MCF 10A (cell line): ENCODE results near the gene WDR53. TPM values are rescaled to one million over a fixed set of nuclear protein-coding genes. Genes with fewer than 3 reads are reported as not detected.

ENCODE experiments used
- BruUV-seq: library from RNA; stranded (reverse); fragments of 400-500 nt; replicated peaks from 2 replicates; lab custom pipeline; 2021; lab: Mats Ljungman, UMichigan
- CTCF ChIA-PET: fragments of 300-600 bp; sonication (Branson Sonifier 250); formaldehyde crosslinking; extraction: SDS; loops from one replicate; lab custom pipeline; 2021; ENCODE audit warnings: antibody characterized with exemption, inconsistent platforms; lab: Yijun Ruan, JAX
- POLR2A ChIA-PET: fragments of 300-600, 350-650 bp; sonication (Branson Sonifier 250); formaldehyde crosslinking; extraction: SDS; loops from one replicate; lab custom pipeline; 2020; ENCODE audit warnings: antibody characterized with exemption, inconsistent platforms; lab: Yijun Ruan, JAX
- DNase-seq: peaks from one replicate; pipeline ENCODE4 v3.0.0-alpha.2; 2018; ENCODE audit not compliant: unreplicated experiment
- H3K27ac Mint-ChIP-seq: one replicate; pipeline ENCODE4 v1.8.0; 2022; ENCODE audit warnings: mild to moderate bottlenecking, low read depth, mixed read lengths; ENCODE audit not compliant: unreplicated experiment
- H3K27me3 Mint-ChIP-seq: one replicate; pipeline ENCODE4 v1.8.0; 2022; ENCODE audit warnings: mixed read lengths; ENCODE audit not compliant: insufficient read depth, unreplicated experiment
- H3K36me3 Mint-ChIP-seq: one replicate; pipeline ENCODE4 v1.8.0; 2022; ENCODE audit warnings: mild to moderate bottlenecking, moderate library complexity, mixed read lengths; ENCODE audit not compliant: insufficient read depth, unreplicated experiment
- H3K4me1 Mint-ChIP-seq: one replicate; pipeline ENCODE4 v1.8.0; 2022; ENCODE audit warnings: mixed read lengths; ENCODE audit not compliant: insufficient read depth, unreplicated experiment
- H3K4me3 Mint-ChIP-seq: one replicate; pipeline ENCODE4 v1.8.0; 2022; ENCODE audit warnings: mild to moderate bottlenecking, moderate library complexity, mixed read lengths; ENCODE audit not compliant: unreplicated experiment
- H3K9me3 Mint-ChIP-seq: one replicate; pipeline ENCODE4 v1.8.0; 2022; ENCODE audit warnings: mixed read lengths; ENCODE audit not compliant: unreplicated experiment
- intact Hi-C: fragments of 100-400 bp; cut with micrococcal nuclease; formaldehyde crosslinking; loops from 2 replicates; pipeline ENCODE4 v1.14.1; 2022
- total RNA-seq: library from RNA; stranded (reverse); gene quantifications from 2 replicates; pipeline ENCODE4 v1.2.3, GENCODE V29; 2022
- TF ChIP-seq, protein P1 (sequence below): fragments of 200-600 bp; IDR thresholded peaks from one replicate; pipeline ENCODE4 v1.8.0; 2022; ENCODE audit warnings: antibody characterized with exemption, mild to moderate bottlenecking; ENCODE audit not compliant: unreplicated experiment

The WDR53 gene
- total RNA-seq, 1 experiment from 2014 or later = 14.4 TPM

- Mint-ChIP-seq H3K36me3 (no peaks in the 10 kb centered on the region), H3K4me3 (no peak overlapping the region), H3K9me3 (no peaks in the 10 kb centered on the region), H3K4me1 (no peaks in the 10 kb centered on the region), H3K27ac (no peak overlapping the region), H3K27me3 (no peaks in the 10 kb centered on the region)
- TF ChIP-seq, protein P1, sequence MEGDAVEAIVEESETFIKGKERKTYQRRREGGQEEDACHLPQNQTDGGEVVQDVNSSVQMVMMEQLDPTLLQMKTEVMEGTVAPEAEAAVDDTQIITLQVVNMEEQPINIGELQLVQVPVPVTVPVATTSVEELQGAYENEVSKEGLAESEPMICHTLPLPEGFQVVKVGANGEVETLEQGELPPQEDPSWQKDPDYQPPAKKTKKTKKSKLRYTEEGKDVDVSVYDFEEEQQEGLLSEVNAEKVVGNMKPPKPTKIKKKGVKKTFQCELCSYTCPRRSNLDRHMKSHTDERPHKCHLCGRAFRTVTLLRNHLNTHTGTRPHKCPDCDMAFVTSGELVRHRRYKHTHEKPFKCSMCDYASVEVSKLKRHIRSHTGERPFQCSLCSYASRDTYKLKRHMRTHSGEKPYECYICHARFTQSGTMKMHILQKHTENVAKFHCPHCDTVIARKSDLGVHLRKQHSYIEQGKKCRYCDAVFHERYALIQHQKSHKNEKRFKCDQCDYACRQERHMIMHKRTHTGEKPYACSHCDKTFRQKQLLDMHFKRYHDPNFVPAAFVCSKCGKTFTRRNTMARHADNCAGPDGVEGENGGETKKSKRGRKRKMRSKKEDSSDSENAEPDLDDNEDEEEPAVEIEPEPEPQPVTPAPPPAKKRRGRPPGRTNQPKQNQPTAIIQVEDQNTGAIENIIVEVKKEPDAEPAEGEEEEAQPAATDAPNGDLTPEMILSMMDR = no peak
- DNase-seq = no peak
- POLR2A ChIA-PET = no interaction called here
- BruUV-seq = no TSS peak
- CTCF ChIA-PET = interaction anchor here (0.6 to 1.4 kb wide), 2 partner anchors 19 to 27 kb away, joined by 3 read pairs; no protein-coding TSS in a partner anchor
- intact Hi-C loops = no loop called here
Observed at GRCh38 chr3:196547067-196547466, 21.3 kb downstream of the WDR53 start.

DNA sequence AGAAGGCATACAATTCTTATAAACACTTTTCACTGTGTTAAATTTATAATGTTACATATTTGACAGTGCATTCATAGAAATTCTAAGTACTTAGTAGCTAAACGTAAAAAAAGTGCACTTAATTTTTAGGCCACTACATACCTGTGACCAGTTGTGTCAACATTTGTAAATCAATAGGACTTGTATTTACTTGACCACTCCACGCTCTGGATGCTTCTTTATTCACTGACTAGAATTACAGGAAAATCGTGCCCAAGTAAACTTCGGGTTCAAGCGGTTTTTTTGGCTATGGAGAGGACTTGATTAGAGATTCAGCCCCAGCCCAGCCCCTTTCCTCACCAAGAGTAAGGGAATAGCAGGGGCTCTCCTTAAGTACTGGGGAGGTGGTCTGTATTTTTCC is 21.8 kb downstream of the WDR53 start:
- intact Hi-C loops = no loop called here
- Mint-ChIP-seq H3K27ac (no peak overlapping the region), H3K9me3 (no peaks in the 10 kb centered on the region), H3K4me3 (no peak overlapping the region), H3K4me1 (no peaks in the 10 kb centered on the region), H3K36me3 (no peaks in the 10 kb centered on the region), H3K27me3 (no peaks in the 10 kb centered on the region)
- DNase-seq = no peak
- POLR2A ChIA-PET = no interaction called here
- CTCF ChIA-PET = interaction anchor here (0.6 to 1.4 kb wide), 2 partner anchors 18 to 27 kb away, joined by 3 read pairs; no protein-coding TSS in a partner anchor
- TF ChIP-seq, protein P1 = no peak
- BruUV-seq = no TSS peak

DNA sequence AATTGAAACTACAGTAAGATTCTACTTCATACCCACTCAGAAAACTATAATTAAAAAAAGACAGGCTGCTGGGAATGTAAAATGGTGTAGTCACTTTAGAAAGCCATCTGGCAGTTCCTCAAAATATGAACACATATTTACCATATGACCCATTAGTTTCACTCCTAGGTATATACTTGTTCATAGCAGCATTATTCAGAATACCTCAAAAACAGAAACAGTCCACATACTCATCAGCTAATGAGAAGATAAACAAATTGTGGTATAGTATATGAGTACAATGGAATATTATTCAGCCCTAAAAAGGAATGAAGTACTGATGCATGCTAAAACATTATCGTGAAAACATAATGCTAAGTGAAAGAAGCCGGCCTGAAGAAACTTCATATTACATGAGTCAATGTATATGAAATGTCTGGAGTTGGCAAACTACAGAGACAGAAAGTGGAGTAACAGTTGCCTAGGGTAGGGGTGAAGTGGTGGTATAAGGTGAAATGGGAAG is 23.8 kb downstream of the WDR53 start:
- CTCF ChIA-PET = interaction anchor here (1.0 kb wide), 1 partner anchor 141 kb away, joined by 3 read pairs; no protein-coding TSS in a partner anchor
- Mint-ChIP-seq H3K4me3 (no peak overlapping the region), H3K9me3 (no peaks in the 10 kb centered on the region), H3K4me1 (no peaks in the 10 kb centered on the region), H3K27ac (no peak overlapping the region), H3K27me3 (no peaks in the 10 kb centered on the region), H3K36me3 (no peaks in the 10 kb centered on the region)
- TF ChIP-seq, protein P1 = no peak
- DNase-seq = no peak
- no TSS peak for BruUV-seq
- intact Hi-C loops = no loop called here
- POLR2A ChIA-PET = interaction anchor here (0.6 kb wide), 1 partner anchor 295 kb away, joined by 3 read pairs; no protein-coding TSS in a partner anchor

GRCh38 chr3:196541684-196542445 is 26.5 kb downstream of the WDR53 start:
- DNase-seq = no peak
- Mint-ChIP-seq H3K9me3 (no peaks in the 10 kb centered on the region), H3K27me3 (no peaks in the 10 kb centered on the region), H3K4me1 (peaks cover 13% of the 10 kb centered on the region), H3K4me3 (no peak overlapping the region), H3K36me3 (no peaks in the 10 kb centered on the region), H3K27ac (no peak overlapping the region)
- CTCF ChIA-PET = interaction anchor here (0.6 to 1.2 kb wide), 5 partner anchors 13 to 769 kb away, joined by 3 to 6 read pairs (median 4); no protein-coding TSS in a partner anchor
- no TSS peak for BruUV-seq
- TF ChIP-seq, protein P1 = no peak
- POLR2A ChIA-PET = interaction anchor here (1.1 to 1.2 kb wide), 2 partner anchors 27 to 325 kb away, joined by 4 to 7 read pairs; partner anchors contain the start of genes FBXO45 and WDR53
- intact Hi-C loops = no loop called here
